Cardiac septum (tissue), 1 donor: ENCODE results near the gene TRIM27. TPM values are rescaled to one million over a fixed set of nuclear protein-coding genes. Genes with fewer than 3 reads are reported as not detected.
"Not testable (repeated sequence)": the region's sequence is repeated elsewhere in the genome, so short reads cannot be mapped to it uniquely, and the experiment has no call there.

Source experiments
- DNase-seq: peaks from one replicate; pipeline ENCODE4 v3.0.0-alpha.2; 2020; ENCODE audit warnings: low spot score
- intact Hi-C: fragments of 100-400 bp; cut with DNase I; formaldehyde crosslinking; loops from one replicate; pipeline ENCODE4 v1.14.0; 2022
- total RNA-seq: library from RNA; stranded (reverse); fragmentation: NEBNext Ultra II Directional; extraction: Animal tissue kit (Norgen Biotek cat#: 25700); gene quantifications from one replicate; pipeline ENCODE4 v1.2.1, GENCODE V29; 2021
- donor health status: DM: no; HTN: no; CAD: no.

The TRIM27 gene
- total RNA-seq, 1 donor from 2014 or later = 21.0 TPM

GRCh38 chr6:28944412-28944865 is 20.7 kb upstream of the TRIM27 start:
- intact Hi-C loops = loop anchor here (1.0 kb wide), 1 partner anchor 37 kb away; no protein-coding TSS in a partner anchor
- no peak for DNase-seq

- intact Hi-C loops = loop anchor here (1.0 kb wide), 2 partner anchors 38 to 105 kb away; no protein-coding TSS in a partner anchor
- peak; percentile 79 for DNase-seq
These were observed 20.0 kb upstream of the TRIM27 start for GRCh38 chr6:28943557-28944411.

- no peak for DNase-seq
- intact Hi-C loops = loop anchor here (1.0 kb wide), 1 partner anchor 105 kb away; no protein-coding TSS in a partner anchor
These were observed 19.4 kb upstream of the TRIM27 start for GRCh38 chr6:28943223-28943556.

- DNase-seq = no peak
- intact Hi-C loops = loop anchor here (1.0 to 2.0 kb wide), 2 partner anchors 17 to 46 kb away; no protein-coding TSS in a partner anchor
These were observed 18.1 kb upstream of the TRIM27 start for GRCh38 chr6:28941684-28942448.

GRCh38 chr6:28940858-28941683 is 17.3 kb upstream of the TRIM27 start:
- intact Hi-C loops = loop anchor here (1.0 to 2.0 kb wide), 2 partner anchors 16 to 45 kb away; no protein-coding TSS in a partner anchor
- peak; percentile 78 for DNase-seq

- no peak for DNase-seq
These were observed 16.6 kb upstream of the TRIM27 start for GRCh38 chr6:28940294-28940857.

GRCh38 chr6:28933069-28933468 is 9.3 kb upstream of the TRIM27 start:
- intact Hi-C loops = no loop called here
- DNase-seq = no peak

More at GRCh38 chr6:28940294-28940857, 16.6 kb upstream of the TRIM27 start:
- intact Hi-C loops = loop anchor here (2.0 kb wide), 1 partner anchor 16 kb away; no protein-coding TSS in a partner anchor

GRCh38 chr6:28929887-28930620 is 6.3 kb upstream of the TRIM27 start:
- no peak for DNase-seq
- intact Hi-C loops = loop anchor here (10.0 kb wide), 1 partner anchor 55 kb away; no protein-coding TSS in a partner anchor

- not testable (repeated sequence) for DNase-seq
- intact Hi-C loops = loop anchor here (10.0 kb wide), 1 partner anchor 55 kb away; no protein-coding TSS in a partner anchor
These were observed 5.6 kb upstream of the TRIM27 start for GRCh38 chr6:28929339-28929738.

GRCh38 chr6:28927846-28928245 is 4.1 kb upstream of the TRIM27 start:
- intact Hi-C loops = loop anchor here (10.0 kb wide), 1 partner anchor 57 kb away; no protein-coding TSS in a partner anchor
- DNase-seq = no peak

GRCh38 chr6:28922821-28923317 is 916 bp downstream of the TRIM27 start:
- peak; percentile 81 for DNase-seq
- intact Hi-C loops = loop anchor here (1.0 to 10.0 kb wide), 2 partner anchors 27 to 62 kb away; no protein-coding TSS in a partner anchor

- no peak for DNase-seq
- intact Hi-C loops = loop anchor here (10.0 kb wide), 1 partner anchor 63 kb away; no protein-coding TSS in a partner anchor
These were observed 1.6 kb downstream of the TRIM27 start for GRCh38 chr6:28922004-28922820.

- intact Hi-C loops = loop anchor here (10.0 kb wide), 1 partner anchor 65 kb away; no protein-coding TSS in a partner anchor
- no peak for DNase-seq
These were observed 3.5 kb downstream of the TRIM27 start for GRCh38 chr6:28920281-28920680.

GRCh38 chr6:28914941-28915340 is 8.8 kb downstream of the TRIM27 start:
- intact Hi-C loops = no loop called here
- DNase-seq = no peak

- intact Hi-C loops = no loop called here
- DNase-seq = no peak
These were observed 12.7 kb downstream of the TRIM27 start for GRCh38 chr6:28910901-28911690.

- DNase-seq = no peak
- intact Hi-C loops = no loop called here
These were observed 16.4 kb downstream of the TRIM27 start for GRCh38 chr6:28907394-28907793.
